Measurements from ENCODE around the gene DBF4B.
A peak's percentile ranks its signal among the peaks of the same experiment; 100 is the strongest.
"Not testable (repeated sequence)": the region's sequence is repeated elsewhere in the genome, so short reads cannot be mapped to it uniquely, and the experiment has no call there.

Gene DBF4B

DNA sequence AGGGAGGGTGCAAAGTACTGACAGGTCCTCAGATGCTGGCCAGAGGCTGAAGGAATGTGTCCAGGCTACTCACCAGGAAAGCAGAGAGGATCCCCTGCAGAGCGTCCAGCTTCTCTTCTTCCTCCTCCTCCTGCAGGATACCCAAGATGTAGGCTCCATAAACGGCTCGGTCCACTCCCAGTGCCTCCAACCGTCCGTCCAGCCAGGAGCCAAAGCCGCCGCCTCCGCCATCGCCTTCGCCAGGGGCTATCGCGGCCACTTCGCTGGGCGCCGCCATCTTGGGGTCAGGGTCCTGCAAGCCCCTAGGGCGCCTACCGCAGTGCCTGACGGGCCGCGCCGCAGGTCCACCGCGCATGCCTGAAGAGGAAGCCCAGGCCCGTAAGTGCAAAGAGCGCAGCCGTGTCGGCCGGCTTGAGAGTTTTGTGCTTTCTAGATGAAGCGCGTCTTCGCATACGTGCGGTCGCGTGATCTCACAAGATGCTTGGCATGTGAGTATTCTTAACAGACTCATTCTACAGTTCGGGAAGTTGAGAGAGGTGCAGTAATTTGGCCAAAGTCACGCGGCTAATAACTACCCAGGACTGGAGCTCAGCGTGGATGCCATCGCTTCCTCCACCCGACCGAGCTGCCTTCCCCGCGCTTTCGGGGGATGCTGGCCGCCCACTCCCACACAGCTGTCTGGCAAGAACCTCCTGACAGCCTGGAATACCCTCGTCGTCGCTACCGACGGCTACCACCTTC, 18.8 kb upstream of the DBF4B start, which contains the start of gene CCDC43:
Gene CCDC43, minus strand, starts transcription at position 300 of the 741 bp plus-strand sequence. Its CDS starts 23 bp downstream, at position 277.
- peak; percentile 94 to 95 for DNase-seq (ENCODE audit: low spot score in 2 of 2)
- Histone ChIP-seq H3K4me1 (peaks cover 16% of the 10 kb centered on the region), H3K9me3 (no peaks in the 10 kb centered on the region), H3K4me3 (peak within 1 kb of the TSS; percentile 89), H3K36me3 (replicated peaks) (peaks cover 7% of the 10 kb centered on the region; the same call in 1 of the 2 replicates), H3K27me3 (ENCODE audit: low read depth) (no peaks in the 10 kb centered on the region)
- in situ Hi-C loops (cut with MboI; ENCODE audit: low sequenced_read_pairs): no loop called here

DNA sequence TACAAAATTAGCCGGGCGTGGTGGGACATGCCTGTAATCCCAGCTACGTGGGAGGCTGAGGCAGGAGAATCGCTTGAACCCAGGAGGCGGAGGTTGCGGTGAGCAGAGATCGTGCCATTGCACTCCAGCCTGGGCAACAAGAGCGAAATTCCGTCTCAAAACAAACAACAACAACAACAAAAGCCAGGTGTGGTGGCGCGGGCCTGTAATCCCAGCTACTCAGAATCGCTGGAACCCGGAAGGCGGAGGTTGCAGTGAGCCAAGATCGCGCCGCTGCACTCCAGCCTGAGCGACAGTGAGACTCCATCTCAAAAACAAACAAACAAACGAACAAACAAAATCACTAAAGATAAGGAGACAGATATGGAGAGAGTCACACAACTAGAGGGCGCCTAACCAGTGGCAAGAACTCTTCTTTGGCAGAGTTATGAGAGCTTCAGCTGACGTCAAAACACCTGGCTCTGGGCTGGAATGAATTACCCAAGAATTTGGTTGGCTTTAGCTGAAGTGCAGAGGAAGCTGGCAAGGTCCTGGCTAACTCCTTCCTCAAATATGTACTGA, 17.6 kb upstream of the DBF4B start:
- H3K36me3 ChIP-seq (replicated peaks); in situ Hi-C loops (cut with MboI; ENCODE audit: low sequenced_read_pairs); H3K9me3 ChIP-seq; DNase-seq (ENCODE audit: low spot score in 2 of 2); H3K27me3 ChIP-seq (ENCODE audit: low read depth): not testable (repeated sequence)
- Histone ChIP-seq H3K4me1 (peaks cover 19% of the 10 kb centered on the region), H3K4me3 (peak overlapping the region; percentile 89)

DNA sequence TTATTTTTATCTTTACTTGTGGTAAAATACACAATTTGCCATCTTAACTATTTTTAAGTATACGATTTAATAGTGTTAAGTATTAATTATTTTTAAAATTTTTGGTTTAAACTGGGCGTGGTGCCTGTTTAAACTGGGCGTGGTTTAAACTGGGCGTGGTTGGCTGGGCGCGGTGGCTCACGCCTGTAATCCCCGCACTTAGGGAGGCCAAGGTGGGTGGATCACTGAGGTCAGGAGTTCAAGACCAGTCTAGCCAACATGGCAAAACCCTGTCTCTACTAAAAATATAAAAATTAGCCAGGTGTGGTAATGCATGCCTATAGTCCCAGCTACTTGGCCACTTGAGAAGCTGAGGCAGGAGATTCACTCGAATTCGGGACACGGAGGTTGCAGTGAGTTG, 14.9 kb upstream of the DBF4B start:
- in situ Hi-C loops (cut with MboI; ENCODE audit: low sequenced_read_pairs): no loop called here
- Histone ChIP-seq H3K4me1 (peaks cover 14% of the 10 kb centered on the region), H3K36me3 (replicated peaks) (no peaks in the 10 kb centered on the region), H3K9me3 (no peaks in the 10 kb centered on the region), H3K4me3 (no peak overlapping the region), H3K27me3 (ENCODE audit: low read depth) (no peaks in the 10 kb centered on the region)
- DNase-seq (ENCODE audit: low spot score in 2 of 2): no peak

DNA sequence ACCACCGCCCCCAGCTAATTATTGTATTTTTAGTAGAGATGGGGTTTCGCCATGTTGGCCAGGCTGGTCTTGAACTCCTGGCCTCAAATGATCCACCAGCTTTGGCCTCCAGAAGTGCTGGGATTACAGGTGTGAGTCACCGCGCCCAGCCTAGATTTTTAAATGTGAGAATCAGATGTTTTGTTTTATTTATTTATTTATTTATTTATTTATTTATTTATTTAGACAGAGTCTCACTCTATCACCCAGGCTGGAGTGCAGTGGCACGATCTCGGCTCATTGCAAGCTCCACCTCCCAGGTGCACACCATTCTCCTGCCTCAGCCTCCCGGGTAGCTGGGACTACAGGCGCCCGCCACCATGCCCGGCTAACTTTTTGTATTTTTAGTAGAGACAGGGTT, 8.2 kb upstream of the DBF4B start:
- H3K4me1 ChIP-seq; H3K36me3 ChIP-seq (replicated peaks); H3K4me3 ChIP-seq; in situ Hi-C loops (cut with MboI; ENCODE audit: low sequenced_read_pairs); H3K9me3 ChIP-seq; H3K27me3 ChIP-seq (ENCODE audit: low read depth); DNase-seq (ENCODE audit: low spot score in 2 of 2): not testable (repeated sequence)

DNA sequence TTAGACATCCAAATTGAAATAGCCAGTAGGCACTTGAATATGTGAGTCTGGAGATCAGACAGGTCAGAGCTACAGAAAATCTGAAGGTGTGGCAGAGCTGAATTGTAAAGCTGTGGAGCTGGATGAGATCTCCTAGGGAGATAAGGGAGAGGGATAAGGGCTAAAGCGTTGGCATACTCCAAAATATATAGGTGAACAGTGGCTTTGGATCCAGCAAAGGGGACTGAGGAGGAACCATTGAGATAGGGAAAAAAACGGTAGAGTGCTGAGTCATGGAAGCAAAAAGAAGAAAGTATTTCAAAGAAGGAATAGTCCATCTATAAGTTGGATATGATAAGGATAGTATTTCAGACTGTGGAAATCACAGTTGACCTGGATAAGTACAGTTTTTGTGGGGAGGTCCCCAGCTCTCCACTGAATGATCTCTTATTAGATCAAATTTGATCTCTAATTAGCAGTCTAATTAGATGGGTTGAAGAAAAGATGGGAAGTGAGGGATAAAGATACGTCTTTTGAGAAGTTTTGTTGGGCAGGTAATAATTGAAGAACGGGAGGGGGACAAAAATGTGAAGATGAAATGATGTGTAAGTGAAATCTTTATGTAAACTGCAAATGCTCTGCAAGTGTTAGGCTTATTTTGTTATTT, 587 bp upstream of the DBF4B start:
- no peaks in the 10 kb centered on the region for H3K36me3 ChIP-seq (replicated peaks)
- in situ Hi-C loops (cut with MboI; ENCODE audit: low sequenced_read_pairs): no loop called here
- H3K9me3 ChIP-seq: no peaks in the 10 kb centered on the region
- H3K4me1 ChIP-seq: peaks cover 13% of the 10 kb centered on the region
- no peak for DNase-seq (ENCODE audit: low spot score in 2 of 2)
- H3K27me3 ChIP-seq (ENCODE audit: low read depth): no peaks in the 10 kb centered on the region
- peak overlapping the region; percentile 83 for H3K4me3 ChIP-seq

DNA sequence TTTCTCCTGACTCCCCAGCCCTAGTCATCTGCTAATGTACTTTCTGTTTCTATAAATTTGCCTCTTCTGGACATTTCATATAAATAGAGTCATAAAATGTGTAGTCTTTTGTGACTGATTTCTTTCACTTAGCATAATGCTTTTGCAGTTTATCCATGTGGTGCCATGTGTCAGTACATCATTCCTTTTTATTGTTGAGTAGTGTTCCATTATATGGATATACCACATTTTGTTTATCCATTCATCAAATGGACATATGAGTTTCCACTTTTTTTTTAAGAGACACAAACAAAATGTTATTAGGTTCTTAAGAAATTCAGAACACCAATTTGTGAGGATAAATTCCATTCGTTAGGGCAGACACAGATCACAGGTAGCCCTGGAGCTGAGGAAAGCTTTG, 11.0 kb downstream of the DBF4B start:
- in situ Hi-C loops (cut with MboI; ENCODE audit: low sequenced_read_pairs): no loop called here
- Histone ChIP-seq H3K9me3 (no peaks in the 10 kb centered on the region), H3K27me3 (ENCODE audit: low read depth) (no peaks in the 10 kb centered on the region), H3K4me1 (no peaks in the 10 kb centered on the region), H3K36me3 (replicated peaks) (peaks cover 56% of the 10 kb centered on the region), H3K4me3 (no peak overlapping the region)
- DNase-seq (ENCODE audit: low spot score in 2 of 2): no peak

DNA sequence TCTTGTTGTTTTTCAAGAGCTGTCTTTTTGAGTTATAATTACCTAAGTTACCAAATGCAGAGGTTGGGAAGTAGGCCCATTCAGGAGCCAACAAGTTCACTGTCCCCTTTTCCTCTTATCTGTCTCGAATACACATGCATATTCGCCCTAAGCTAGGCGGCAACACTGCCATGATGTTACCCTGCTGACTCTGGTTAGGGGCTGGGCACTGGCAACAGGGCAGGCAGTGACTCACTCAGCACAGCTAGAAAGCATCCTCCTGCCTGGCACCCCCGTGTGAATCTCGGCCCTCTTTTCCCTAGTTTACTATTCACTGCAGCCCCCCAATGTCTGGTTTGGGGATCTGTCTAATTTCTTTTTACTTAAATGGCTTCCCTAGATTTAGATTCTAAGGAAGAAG, 13.8 kb downstream of the DBF4B start:
- no peaks in the 10 kb centered on the region for H3K4me1 ChIP-seq
- no peak for DNase-seq (ENCODE audit: low spot score in 2 of 2)
- no peaks in the 10 kb centered on the region for H3K27me3 ChIP-seq (ENCODE audit: low read depth)
- H3K9me3 ChIP-seq: no peaks in the 10 kb centered on the region
- no peak overlapping the region for H3K4me3 ChIP-seq
- in situ Hi-C loops (cut with MboI; ENCODE audit: low sequenced_read_pairs): no loop called here
- peaks cover 51% of the 10 kb centered on the region for H3K36me3 ChIP-seq (replicated peaks)

DNA sequence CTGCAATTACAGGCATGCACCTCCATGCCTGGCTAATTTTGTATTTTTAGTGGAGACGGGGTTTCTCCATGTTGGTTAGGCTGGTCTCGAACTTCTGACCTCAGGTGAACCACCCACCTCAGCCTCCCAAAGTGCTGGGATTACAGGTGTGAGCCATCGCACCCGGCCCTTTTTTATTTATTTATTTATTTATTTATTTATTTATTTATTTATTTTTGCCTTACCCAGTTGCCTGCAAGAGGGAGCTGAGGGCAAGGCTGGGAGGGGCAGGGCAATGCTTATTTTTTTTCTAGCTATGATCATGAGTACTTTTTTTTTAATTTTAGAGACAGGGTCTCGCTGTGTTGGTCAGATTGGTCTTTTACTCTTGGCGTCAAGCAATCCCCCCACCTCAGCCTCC, 17.7 kb downstream of the DBF4B start:
- H3K4me1 ChIP-seq; H3K27me3 ChIP-seq (ENCODE audit: low read depth); H3K4me3 ChIP-seq; DNase-seq (ENCODE audit: low spot score in 2 of 2); H3K9me3 ChIP-seq; in situ Hi-C loops (cut with MboI; ENCODE audit: low sequenced_read_pairs): not testable (repeated sequence)
- H3K36me3 ChIP-seq (replicated peaks): peaks cover 60% of the 10 kb centered on the region

DNA sequence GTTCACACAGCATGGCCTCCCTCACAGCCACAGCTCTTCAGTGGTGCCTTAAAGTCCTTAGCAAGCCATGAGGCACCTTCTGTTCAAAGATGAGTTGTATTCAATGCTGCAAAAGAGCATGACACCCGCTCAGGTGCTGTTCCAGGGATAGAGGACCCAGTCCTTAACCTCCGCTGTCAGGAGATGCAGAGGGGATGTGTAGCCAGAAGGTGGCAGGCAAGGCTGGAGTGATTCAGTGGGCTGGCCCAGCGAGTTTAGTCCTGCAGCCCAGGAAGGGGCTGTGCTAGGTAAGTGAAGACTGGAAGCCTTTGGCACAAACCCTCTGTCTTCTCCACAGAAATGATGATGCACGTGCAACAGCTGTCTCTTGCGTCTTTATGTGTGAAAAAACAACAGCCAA, 25.3 kb downstream of the DBF4B start:
- Histone ChIP-seq H3K36me3 (replicated peaks) (peaks cover 65% of the 10 kb centered on the region), H3K9me3 (no peaks in the 10 kb centered on the region), H3K27me3 (ENCODE audit: low read depth) (no peaks in the 10 kb centered on the region), H3K4me1 (no peaks in the 10 kb centered on the region), H3K4me3 (no peak overlapping the region)
- peak in 1 of 2 experiments; percentile 36 for DNase-seq (ENCODE audit: low spot score in 2 of 2)
- in situ Hi-C loops (cut with MboI; ENCODE audit: low sequenced_read_pairs): no loop called here

DNA sequence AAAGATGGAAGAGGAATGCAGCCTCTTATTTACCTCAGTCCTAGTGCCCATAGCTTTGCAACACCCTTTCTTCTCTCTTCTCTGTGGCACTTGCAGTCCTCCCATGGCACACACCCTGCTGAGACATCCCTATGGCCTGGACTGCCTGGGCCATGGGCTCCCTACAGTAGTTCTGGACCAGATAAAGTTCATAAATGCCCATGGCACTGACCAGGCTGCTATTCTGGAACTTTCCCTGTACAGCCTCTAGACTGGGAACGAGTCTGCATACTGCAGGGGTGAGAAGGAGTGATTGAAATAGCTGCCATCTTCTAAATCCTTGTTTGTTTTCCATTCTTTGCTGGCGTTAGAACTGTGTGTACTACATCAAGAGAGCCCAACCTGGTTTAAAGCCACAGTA, 25.8 kb downstream of the DBF4B start:
- no peaks in the 10 kb centered on the region for H3K27me3 ChIP-seq (ENCODE audit: low read depth)
- H3K4me3 ChIP-seq: no peak overlapping the region
- no peak for DNase-seq (ENCODE audit: low spot score in 2 of 2)
- H3K4me1 ChIP-seq: no peaks in the 10 kb centered on the region
- H3K9me3 ChIP-seq: no peaks in the 10 kb centered on the region
- H3K36me3 ChIP-seq (replicated peaks): peaks cover 64% of the 10 kb centered on the region
- in situ Hi-C loops (cut with MboI; ENCODE audit: low sequenced_read_pairs): no loop called here

DNA sequence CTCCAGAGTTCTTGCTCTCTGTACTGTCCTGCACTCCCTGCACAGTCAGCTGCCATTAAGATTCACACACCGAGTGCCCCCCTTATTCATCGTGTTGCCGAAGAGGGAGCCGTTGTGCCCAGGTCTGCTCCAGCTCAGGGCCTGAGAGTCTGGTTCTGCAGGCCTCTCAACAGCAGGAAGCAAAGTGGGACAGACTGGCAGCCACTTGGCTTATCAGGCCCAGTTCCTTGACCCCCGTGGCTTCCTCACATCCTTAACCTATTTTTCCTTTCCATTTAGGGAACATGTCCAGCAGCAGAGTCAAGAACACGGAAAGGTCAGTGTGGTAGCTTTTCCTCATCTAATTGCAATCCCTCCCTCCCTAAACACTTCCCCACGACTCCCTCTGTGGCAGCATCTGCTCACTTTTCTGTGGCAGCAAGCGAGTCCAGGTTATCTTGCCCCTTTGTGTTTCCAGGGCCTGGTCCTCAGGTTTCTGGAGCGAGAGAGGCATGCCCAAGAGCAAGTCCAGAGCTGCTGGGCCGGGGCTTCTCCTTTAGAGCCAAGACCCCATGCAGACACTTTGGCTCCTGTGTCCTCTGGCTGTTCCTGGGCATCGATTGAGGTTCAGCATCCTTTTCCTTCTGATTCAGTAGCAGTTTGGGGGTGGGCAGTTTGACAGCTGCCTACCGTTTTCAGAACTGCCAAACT, 28.2 kb downstream of the DBF4B start:
- DNase-seq (ENCODE audit: low spot score in 2 of 2): no peak
- in situ Hi-C loops (cut with MboI; ENCODE audit: low sequenced_read_pairs): no loop called here
- peaks cover 68% of the 10 kb centered on the region for H3K36me3 ChIP-seq (replicated peaks)
- H3K4me3 ChIP-seq: no peak overlapping the region
- no peaks in the 10 kb centered on the region for H3K9me3 ChIP-seq
- H3K27me3 ChIP-seq (ENCODE audit: low read depth): no peaks in the 10 kb centered on the region
- H3K4me1 ChIP-seq: no peaks in the 10 kb centered on the region

DNA sequence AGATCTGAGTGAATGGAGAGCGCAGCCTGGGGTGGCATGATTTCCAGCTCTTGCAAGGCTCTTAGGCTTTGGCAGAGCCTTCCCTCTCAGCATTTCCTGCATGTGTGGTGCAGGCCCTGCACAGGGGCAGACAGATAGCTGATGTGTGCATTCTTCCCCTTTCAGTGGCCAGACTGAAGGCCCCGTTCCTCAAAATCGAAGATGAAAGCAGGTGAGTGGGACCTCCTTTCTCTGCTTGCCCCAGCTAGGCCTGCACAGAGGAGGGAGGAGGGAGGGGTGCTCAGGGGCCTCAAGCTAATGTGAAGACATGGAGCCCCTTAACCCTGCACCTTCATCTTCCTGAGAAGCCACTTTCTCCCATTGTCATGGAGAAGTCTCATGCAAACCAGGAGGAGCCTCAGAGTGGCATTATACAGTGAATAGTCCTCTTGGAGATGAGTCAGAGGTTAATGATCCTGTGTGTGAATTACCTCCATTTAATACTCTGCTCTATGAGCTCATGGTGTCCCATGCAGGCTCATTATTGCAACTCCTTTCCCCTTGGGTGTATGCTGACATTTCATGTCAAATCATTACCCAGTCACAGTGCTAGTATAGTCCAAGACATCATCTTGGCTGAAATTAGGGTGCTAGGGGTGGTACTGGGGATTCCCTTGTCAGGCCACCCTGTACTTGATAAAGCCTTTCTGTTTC, 29.9 kb downstream of the DBF4B start:
- in situ Hi-C loops (cut with MboI; ENCODE audit: low sequenced_read_pairs): no loop called here
- H3K27me3 ChIP-seq (ENCODE audit: low read depth): no peaks in the 10 kb centered on the region

DNA sequence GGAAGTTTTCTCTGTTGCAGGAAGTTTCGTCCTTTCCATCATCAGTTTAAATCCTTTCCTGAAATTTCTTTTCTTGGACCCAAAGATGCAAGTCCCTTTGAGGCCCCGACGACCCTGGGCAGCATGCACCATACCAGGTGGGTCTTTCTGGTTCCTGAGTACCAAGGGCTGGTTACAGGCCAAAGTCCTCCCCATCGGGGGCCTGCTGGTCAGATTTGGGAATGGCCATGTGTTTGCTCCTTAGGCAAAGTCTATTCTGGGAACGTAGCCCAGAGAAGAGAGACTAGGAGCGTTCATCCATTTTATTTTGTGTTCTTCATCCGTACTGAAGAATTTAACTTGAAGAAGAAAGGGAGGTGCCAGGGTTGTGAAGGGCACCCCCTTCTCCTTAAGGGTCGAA, 32.9 kb downstream of the DBF4B start:
- in situ Hi-C loops (cut with MboI; ENCODE audit: low sequenced_read_pairs): no loop called here
- H3K27me3 ChIP-seq (ENCODE audit: low read depth): no peaks in the 10 kb centered on the region
- DNase-seq (ENCODE audit: low spot score in 2 of 2): no peak
- no peaks in the 10 kb centered on the region for H3K4me1 ChIP-seq
- peaks cover 46% of the 10 kb centered on the region for H3K36me3 ChIP-seq (replicated peaks)
- H3K4me3 ChIP-seq: no peak overlapping the region
- H3K9me3 ChIP-seq: no peaks in the 10 kb centered on the region

More for the DNA sequence above, 29.9 kb downstream of the DBF4B start:
- Histone ChIP-seq H3K9me3 (no peaks in the 10 kb centered on the region), H3K4me3 (no peak overlapping the region), H3K36me3 (replicated peaks) (peaks cover 62% of the 10 kb centered on the region), H3K4me1 (no peaks in the 10 kb centered on the region)
- no peak for DNase-seq (ENCODE audit: low spot score in 2 of 2)
